NCI-H524 treated with DMSO at 0.1 percent for 48 hours (cell line): Measurements from ENCODE around the gene UBALD2.
"Not testable (repeated sequence)": the region's sequence is repeated elsewhere in the genome, so short reads cannot be mapped to it uniquely, and the experiment has no call there.

Experiments used
- DNase-seq: peaks from one replicate; lab custom pipeline; 2025; lab: John Stamatoyannopoulos, UW

The UBALD2 gene

DNA sequence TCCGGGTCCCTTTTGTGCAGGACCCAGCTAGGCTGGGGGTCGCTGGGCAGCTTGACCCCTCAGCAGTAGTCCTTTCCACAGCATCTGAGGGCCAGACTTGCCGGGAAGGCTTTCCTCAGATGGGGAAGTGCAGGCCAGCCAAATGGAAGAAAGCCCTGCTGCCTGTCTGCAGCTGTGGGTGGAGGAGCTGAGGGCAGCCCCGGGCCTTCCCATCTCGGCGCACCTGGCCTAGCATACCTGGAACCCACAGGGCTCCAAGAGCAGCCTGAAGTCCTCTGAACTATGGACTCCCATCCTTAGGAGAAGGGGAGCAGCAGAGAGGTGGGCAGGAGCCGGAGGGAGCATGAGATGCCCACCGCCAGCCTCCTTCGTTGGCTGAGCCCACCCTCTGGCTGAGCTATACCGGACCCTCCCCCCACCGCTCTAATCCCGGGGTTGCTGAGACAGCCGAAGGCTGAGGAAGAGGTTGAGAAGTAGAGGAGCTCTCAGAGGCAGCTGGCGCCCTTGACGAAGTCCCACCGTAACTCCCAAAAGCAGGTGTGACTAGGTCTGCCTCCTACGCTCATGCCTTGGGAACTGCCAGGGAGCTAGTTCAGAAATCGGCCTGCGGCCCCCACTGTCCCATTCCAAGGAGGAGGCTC is 13.2 kb downstream of the UBALD2 start:
- no peak for DNase-seq

DNA sequence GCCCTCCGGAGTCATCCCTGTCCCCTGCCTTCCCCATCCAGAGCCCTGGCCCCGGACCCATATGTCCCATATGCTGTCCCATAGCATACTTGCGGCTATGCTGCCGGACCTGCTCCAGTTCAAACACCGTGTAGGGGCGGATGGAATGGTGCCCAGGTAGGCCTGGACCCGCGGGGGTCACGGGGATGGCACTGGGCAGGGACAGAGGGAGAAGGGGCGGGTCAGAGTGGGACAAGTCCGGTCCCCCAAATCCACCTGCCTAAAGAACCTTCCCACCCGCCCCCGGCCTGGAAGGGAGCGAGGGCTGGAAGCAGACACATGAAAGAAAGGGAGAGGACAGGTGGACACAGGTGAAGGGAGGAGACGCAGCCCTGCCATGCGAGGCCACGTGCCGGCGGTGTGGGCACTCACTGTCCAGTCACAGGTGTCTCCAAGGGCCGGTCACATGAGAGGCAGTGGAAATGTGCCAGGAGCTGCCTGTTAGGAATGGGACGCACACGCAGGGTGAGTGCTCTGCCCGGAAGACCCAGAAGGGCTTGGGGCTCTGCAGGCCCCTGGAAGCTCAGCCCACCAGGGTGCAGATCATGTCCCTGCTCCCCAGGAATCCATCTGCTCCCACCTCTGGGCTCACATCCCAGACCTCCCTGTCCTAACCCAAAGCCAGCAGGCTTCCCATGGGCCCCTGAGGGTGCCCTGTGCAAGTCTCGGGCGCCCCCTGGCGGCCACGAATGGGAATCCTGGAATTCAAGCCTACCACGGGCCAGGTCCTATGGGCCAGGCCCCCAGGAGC is 14.0 kb downstream of the UBALD2 start:
- peak; percentile 19 for DNase-seq

- DNase-seq = no peak
These were observed 14.7 kb downstream of the UBALD2 start for GRCh38 chr17:76279742-76280287.

GRCh38 chr17:76280650-76281049 is 15.5 kb downstream of the UBALD2 start:
- DNase-seq = no peak

- no peak for DNase-seq
These were observed 16.6 kb downstream of the UBALD2 start for GRCh38 chr17:76281573-76282371.

DNA sequence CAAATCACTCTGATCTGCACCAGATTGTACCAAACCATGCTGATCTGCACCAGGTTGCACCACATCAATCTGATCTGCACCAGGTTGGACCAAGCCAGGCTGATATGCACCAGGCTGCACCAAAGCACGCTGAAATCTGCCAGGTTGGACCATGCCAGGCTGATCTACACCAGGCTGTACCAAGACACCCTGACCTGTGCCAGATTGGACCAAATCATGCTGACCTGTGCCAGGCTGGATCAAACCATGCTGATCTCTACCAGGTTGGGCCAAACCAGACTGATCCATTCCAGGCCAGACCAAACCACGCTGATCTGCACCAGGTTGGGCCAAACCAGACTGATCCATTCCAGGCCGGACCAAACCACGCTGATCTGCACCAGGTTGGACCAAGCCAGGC is 27.4 kb downstream of the UBALD2 start:
- DNase-seq = no peak

GRCh38 chr17:76293106-76293505 is 28.0 kb downstream of the UBALD2 start:
- no peak for DNase-seq

DNA sequence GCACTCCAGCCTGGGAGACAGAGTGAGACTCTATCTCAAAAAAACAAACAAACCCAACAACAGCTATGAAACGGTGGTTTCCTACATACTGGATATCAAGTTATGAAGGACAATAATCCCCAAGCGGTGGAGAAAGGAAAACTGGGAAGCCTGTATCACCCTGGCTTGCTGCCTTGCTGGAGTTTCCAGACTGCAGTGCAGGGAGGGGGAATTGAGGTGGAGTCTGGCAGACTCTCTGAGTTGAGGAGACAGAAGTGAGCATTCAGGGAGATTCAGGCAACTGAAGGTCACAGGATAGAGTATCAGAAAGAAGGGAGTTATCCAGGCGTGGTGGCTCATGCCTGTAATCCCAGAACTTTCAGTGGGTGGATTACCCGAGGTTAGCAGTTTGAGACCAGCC is 31.0 kb downstream of the UBALD2 start:
- no peak for DNase-seq

- no peak for DNase-seq
These were observed 31.7 kb downstream of the UBALD2 start for GRCh38 chr17:76296889-76297288.

DNA sequence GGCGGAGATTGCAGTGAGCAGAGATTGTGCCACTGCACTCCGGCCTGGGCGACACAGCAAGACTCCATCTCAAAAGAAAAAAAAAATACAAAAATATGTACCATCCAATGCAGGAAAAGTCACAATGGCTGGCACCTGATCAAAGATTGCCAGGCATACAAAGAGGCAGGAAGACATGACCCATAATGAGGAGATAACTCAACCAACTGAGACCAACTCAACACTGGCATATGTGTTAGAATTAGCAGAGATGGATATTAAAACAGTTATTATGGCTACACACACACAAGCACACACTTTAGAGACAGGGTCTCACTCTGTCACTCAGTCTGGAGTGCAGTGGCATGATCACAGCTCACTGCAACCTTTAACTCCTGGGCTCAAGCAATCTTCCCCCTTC is 32.3 kb downstream of the UBALD2 start:
- DNase-seq = no peak

DNA sequence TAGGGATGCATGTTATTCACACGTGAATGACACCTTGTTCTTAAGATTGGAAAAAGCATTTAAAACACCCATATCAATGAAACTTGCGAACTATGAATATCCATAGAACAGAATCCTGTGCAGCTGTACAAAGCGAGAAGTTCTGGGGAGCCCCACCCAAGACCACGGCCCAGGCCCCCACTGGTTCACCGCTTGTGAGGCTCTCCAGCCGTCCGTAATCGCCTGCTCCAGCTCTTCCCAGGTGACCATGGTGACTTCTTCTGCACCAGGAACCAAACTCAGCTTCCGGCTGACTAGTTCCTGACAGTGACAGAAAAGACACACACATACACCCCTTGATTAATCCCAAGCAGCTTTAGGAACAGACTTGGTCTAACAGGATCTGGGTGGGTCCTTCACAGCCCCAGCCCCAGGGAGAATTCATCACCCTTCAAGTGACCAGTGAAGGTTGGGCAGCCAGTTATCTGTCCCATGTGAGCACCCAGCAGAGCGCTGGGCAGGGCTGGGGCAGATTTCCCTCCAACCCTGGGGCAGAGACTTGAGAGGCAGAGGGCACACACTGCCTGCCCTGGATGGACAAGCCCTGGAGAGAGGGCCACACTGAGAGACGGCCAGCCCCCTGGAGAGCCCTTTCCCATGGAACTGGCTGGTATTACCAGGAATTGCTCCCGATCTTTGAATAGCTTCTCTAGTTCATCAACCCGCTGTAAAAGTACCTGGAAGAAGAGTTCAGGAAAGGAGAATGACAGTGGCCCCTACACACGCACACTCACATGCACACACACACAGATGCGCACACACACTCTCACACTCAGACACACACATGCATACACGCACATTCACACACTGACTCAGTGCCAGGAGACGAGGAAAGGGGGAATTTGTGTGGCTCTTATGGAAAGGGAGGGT is 39.3 kb downstream of the UBALD2 start:
- no peak for DNase-seq

GRCh38 chr17:76305135-76305454 is 39.9 kb downstream of the UBALD2 start:
- not testable (repeated sequence) for DNase-seq

GRCh38 chr17:76307299-76307965 is 42.3 kb downstream of the UBALD2 start:
- DNase-seq = no peak

- no peak for DNase-seq
These were observed 42.8 kb downstream of the UBALD2 start, which contains the start of gene QRICH2 for GRCh38 chr17:76307966-76308338. Gene QRICH2, minus strand, starts transcription at chr17:76308276. Its CDS starts 278 bp downstream, at chr17:76307998.

DNA sequence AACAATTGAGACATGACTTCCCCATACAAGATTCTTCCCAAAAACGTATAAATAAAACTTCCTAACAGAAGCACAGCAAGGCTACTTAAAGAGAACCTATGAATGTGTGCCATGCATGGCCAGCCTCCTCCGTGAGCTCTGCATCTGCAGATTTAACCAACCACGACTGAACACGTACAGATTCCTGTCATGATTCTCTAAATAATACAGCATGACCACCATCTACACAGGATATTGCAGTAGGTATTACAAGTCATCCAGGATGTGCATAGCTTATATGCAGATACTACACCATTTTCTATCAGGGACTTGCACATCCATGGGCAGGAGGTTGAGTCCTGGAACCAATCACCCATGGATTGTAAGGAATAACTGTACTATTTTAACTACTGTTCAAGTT is 44.3 kb downstream of the UBALD2 start:
- no peak for DNase-seq

DNA sequence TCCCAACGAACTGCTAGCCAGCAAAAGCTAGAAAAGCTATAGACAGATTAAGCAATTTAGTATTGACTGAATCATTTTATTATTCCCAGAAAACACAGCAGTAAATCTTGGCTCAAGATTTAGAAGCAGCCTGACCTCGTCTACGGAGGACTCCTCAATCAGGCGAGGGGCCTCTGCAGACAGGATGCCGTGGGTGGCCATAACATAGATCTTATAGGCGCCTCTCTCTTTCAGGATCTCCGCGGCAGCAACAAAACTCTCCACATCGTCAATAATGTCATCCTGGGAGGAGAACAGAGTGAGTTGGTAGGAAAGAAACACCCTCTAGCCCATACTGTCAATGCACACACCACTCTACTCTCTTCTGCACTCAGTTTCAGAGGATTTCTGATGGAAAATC is 47.6 kb downstream of the UBALD2 start:
- DNase-seq = no peak

- DNase-seq = no peak
These were observed 49.5 kb downstream of the UBALD2 start for GRCh38 chr17:76314392-76315227.

DNA sequence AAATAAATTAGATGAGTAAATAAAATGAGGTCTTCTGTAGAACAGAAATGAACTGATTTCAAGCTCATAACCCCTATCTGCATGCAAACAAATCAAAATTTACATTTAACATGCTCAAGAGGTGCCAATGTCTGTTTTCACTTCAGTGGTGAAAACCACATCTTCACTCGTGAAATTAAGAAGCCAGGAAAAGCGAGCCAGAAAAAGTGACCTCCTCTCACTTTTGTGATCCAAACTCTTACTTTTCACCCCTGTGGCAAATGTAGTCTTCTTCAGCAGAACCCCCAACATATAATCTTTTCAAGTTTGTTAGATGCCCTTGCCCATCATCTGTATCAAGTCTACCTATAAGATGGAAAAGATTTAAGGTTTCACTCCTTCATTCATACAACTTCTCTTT is 52.4 kb downstream of the UBALD2 start:
- no peak for DNase-seq

DNA sequence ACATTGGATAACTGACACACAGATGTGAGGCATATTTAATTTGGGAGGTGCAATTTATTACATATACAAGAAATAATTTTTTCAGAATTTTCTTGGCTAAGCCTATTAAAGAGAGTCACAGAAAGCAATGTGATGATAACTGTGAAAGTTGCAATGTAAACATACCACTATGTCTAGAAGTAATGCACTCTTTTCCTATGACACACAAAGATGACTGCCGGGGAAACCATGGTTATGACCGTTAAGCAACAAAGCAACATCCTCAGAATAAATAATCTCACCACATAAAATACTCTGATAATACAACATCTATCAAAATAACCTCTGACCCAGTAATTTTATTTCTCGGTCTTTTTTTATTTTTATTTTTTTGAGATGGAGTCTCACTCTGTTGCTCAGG is 53.4 kb downstream of the UBALD2 start:
- DNase-seq = no peak
